Hepatocyte (in vitro differentiated cells): ENCODE results near the gene TENM4.

ENCODE experiments used
- CTCF ChIP-seq: fragments of 200-600 bp; sonication (generic); IDR thresholded peaks from 2 replicates; pipeline ENCODE4 v1.5.1; 2016; ENCODE audit warnings: antibody characterized with exemption, mild to moderate bottlenecking; ENCODE audit not compliant: poor library complexity
- EZH2phosphoT487 ChIP-seq: fragments of 200-600 bp; sonication (generic); IDR thresholded peaks from one replicate; pipeline ENCODE4 v1.6.1; 2018; ENCODE audit warnings: antibody characterized with exemption, mild to moderate bottlenecking, low read depth, moderate library complexity; ENCODE audit not compliant: unreplicated experiment, severe bottlenecking

GRCh38 chr11:78822931-78823423 is 617.9 kb downstream of the TENM4 start:
- no peak for TF ChIP-seq CTCF
- no peak for TF ChIP-seq EZH2phosphoT487
